SU-DHL-6 (cell line): ENCODE data around the gene CDR2L.
"Not testable (repeated sequence)": the region's sequence is repeated elsewhere in the genome, so short reads cannot be mapped to it uniquely, and the experiment has no call there.

Experiments used
- CTCF ChIP-seq: fragments of 200-600 bp; sonication (generic); IDR thresholded peaks from one replicate; pipeline ENCODE4 v1.5.1; 2017; ENCODE audit warnings: antibody characterized with exemption, mild to moderate bottlenecking, low read length, moderate library complexity; ENCODE audit not compliant: insufficient read depth, poor library complexity, severe bottlenecking
- EZH2phosphoT487 ChIP-seq: fragments of 200-600 bp; sonication (generic), shearing (Covaris generic); conservative IDR thresholded peaks from 2 replicates; pipeline ENCODE4 v1.6.1; 2018; ENCODE audit warnings: mild to moderate bottlenecking, antibody characterized with exemption, low read length, moderate library complexity, mixed read lengths

GRCh38 chr17:75045946-75046406, 58.5 kb downstream of the CDR2L start:
- not testable (repeated sequence) for TF ChIP-seq CTCF, EZH2phosphoT487
